NCI-H1930 (cell line): Measurements from ENCODE around the gene CFAP97.
"Not testable (repeated sequence)": the region's sequence is repeated elsewhere in the genome, so short reads cannot be mapped to it uniquely, and the experiment has no call there.

Experiments used
- DNase-seq, 2 experiments: peaks; one replicate each; lab custom pipeline; 2025; lab: John Stamatoyannopoulos, UW

CFAP97 gene

DNA sequence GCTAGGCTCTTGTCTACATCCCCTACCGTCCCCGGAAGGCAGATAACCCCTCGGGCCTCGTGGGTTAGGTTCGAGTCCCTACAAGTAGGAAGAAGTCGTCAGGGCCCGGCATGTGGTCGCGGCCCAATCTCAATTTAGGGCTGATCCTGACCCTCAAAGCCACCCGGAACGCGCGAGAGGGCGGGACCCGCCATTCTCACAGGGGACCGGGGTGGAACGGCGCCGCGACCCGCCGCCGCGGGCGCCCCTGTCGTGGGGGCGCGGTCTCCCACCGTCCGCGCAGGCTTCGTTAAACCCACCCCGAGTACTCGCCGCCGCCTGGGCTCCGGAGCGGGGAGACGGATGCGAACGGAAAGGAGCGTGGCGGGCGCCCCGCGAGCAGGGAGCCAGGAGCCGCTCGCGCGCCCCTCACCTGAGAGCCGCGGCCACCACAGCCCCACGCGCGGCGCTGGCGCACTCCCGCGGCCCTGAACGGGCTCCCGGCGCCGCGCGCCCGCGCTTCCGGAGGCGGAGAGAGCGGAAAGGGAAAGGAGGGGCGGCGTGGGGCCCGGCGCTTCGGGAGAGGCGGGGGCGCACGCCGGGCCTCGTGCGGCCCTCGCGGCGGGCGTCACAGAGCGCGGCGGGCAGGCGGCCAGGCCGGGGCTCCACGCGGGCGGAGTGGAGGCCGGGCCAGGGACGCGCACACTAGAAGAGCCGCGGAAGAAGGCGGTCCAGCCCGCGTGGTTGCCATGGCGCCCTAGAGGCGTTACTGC lies at the start of gene CFAP97:
Gene CFAP97, minus strand, starts transcription at position 515 of the 752 bp plus-strand sequence. CDS start 12,804 bp downstream, outside the sequence.
- DNase-seq, result peak; percentile 65 to 71

DNA sequence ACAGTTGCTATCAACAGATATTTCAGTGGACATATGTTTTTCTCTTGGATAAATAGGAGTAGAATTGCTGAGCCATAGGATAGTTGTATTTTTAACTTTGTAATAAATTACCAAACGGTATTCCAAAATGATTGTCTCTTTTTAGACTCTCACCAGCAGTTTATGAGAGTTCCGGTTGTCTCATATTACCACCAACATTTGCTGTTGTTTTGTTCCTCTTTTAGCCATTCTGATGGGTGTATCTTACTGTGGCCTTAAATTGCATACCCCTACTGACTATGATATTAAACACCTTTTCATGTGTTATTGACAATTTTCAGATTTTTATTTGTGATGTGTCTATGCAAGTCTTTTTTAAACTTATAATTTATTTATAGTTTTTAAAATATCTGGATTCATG lies 45.3 kb upstream of the CFAP97 start:
- DNase-seq, result no peak

DNA sequence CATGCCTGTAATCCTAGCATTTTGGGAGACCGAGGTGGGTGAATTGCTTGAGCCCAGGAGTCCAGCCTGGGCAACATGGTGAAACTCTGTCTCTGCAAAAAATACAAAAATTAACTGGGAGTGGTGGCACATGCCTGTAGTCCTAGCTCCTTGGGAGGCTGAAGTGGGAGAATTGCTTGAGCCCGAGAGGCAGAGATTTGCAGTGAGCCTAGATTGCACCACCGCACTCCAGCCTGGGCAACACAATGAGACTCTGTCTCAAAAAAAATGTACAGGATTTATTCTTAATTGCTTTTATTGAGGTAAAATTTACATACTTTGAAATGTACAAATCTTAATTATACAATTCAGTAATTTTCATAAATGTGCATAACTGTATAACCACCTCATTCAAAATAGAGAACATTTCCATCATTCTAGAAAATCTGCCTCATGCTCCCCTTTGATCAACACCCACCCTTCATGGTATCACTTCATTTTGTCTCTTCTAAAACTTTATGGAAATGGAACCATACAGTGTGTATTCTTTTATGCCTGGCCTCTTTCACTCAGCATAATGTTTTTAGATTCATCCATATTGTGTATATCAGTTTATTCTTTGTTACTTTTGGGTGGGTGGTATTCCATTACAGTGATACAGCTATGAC lies 44.7 kb upstream of the CFAP97 start:
- no peak for DNase-seq

DNA sequence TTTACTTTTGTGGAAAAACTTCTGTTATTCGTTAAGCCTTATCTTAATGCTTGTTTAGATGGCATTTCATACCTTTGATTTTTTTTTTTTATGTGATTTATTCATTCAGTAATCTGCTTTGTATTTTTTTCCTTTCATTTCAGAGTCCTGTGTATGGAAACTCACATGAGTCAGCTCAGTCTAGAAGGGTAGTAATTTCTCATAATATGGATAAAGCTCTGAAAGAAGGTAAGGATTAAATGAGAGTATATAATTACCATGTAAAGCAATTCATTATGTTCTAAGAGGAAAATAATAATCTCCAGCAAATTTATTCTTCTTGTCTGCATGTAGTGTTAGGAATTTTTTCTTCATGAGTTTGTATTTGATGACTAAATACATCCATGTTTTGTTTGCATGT lies 43.4 kb upstream of the CFAP97 start:
- DNase-seq, result no peak

DNA sequence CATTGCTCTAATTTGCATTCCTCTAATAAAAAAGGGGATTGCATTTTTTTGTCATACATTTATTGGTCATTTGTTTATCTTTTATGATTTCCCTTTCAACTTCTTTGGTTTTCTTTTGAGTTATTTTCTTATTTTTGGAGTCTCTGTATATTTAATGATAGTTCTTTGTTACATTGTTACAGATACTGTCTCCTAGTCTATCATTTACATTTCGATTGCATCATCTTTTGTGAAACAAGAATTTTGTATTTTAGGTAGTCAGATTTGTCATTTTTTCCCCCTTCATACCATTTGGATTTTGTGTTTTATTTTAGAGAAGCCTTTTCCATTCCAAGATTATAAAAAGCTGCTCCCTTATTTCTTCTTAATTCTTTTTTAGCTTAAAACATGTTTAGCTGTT lies 42.7 kb upstream of the CFAP97 start:
- no peak for DNase-seq

DNA sequence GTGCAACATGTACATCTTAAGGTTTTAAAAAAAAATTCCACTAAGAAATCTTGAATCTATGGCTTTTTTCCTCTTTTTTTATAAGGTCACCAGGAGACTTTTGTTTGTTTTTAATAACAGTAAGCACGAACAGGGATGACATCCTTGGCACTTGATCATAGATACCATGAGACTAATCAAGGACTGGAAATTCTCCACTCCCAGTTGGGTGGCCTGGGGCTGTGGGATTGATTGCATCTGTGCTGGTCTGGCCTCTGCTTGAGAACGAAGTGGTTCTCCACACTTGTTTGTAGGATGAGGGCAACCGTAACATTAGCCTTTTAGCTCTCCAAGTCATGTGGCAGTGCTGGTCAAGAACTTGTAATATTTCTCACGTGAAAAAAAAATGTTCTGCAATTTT lies 41.0 kb upstream of the CFAP97 start:
- no peak for DNase-seq

DNA sequence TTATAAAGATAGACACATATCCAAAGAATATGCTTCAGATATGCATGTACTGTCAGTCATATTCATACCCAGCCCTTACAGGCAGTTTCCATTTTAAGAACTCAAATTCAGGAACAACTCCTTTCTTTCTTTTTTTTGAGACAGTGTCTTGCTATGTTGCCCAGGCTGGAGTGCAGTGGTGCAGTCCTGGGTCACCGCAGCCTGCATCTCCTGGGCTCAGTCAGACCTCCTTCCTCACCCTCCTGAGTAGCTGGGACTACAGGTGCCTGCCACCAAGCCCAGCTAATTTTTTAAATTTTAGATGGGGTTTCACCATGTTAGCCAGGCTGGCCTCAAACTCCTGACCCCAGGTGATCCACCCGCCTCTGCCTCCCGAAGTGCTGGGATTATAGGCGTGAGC lies 40.1 kb upstream of the CFAP97 start:
- DNase-seq, result no peak

DNA sequence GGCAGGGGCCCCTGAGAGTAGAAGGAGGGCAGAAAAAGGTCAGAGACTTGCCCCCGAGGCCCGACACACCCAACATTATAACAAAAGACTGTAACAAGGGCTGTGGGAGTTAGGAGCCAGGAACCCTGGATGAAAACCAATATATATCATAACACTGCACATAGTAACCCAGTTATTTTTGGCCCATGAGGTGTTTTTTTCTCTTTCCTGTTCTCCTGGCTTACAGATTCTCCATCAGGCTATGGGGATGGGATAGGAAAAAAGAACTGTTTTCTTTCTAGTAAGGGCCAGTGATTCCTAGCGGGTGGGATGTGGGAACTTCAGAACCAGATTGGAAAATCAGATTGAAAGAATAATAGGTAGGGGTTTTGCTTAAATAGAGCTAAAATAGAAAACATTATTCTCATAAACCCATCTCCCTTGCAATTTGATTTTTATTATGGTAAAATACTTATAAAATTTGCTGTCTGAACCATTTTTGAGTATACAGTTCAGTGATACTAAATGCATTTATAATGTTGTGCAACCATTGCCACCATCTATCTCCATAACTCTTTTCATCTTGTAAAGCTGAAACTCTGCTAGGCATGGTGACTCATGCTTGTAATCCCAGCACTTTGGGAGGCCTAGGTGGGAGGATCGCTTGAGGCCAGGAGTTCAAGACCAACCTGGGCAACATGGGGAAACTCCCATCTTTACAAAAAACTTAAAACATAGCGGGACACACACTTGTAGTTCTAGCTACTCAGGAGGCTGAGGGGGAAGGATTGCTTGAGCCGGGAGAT lies 39.1 kb upstream of the CFAP97 start:
- DNase-seq, result no peak

DNA sequence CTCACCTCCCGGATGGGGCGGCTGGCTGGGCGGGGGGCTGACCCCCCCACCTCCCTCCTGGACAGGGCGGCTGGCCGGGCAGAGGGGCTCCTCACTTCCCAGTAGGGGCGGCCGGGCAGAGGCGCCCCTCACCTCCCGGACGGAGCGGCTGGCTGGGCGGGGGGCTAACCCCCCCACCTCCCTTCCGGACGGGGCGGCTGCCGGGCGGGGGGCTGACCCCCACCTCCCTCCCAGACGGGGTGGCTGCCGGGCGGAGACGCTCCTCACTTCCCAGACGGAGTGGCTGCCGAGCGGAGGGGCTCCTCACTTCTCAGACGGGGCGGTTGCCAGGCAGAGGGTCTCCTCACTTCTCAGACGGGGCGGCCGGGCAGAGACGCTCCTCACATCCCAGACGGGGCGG lies 36.7 kb upstream of the CFAP97 start:
- not testable (repeated sequence) for DNase-seq

DNA sequence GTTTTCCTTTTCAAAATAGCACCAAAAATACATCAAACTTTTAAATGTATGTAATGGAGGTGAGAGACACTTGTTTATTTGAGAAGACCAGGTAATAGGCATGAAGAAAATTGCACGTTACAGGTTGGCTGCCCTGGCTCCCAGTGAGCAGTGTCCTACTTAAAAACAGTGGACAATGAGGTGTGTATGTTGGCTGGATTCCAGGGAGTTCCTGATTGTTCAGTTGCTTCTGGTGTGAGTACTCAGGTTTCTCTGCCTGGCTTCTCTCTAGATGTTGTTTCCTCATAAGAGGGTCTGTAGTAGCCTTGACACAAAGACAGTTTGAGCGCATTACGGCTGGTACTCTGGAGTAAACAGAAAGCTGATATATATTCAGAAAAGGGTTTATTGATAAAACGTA lies 35.0 kb upstream of the CFAP97 start:
- no peak for DNase-seq

DNA sequence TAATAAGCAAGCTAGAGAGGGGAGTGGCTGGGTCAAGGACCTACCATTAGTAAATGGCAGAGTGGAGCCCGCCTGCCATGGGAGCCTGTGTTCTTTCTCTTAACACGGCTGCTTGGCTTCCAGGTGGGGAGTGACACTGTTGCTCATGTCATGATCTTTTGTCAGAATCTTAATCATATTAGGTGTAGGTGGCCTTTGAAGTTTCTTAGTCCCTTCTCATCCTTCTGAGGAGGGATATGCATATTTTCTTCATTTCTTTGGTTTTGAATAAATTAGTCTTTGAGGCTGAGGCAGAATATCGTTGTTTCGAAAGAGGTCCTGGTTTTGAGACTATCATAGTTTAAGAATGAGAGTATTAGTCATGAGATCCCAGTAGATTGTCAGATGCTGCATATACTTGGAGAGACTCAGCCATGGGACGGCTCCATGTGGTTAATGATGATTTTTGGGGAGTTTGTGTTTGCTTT lies 34.4 kb upstream of the CFAP97 start:
- no peak for DNase-seq

DNA sequence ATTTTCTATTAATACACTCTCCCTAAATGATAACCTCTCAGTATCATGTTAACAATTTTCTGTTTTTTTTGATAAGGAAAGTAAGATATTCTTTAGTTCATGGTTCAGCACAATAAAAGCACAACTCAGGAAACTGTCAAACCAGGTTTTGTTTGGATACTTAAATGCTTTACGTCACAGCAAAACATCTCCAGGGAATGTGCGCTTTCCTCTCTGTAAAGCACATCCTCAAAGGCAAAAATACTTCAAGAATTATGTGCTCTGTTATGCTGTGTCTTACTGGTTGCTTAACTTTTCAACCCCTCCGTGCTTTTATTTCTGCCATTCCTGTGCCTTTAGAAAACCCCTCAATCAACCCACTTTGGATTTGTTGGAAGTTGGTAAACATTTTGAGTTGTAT lies 33.4 kb upstream of the CFAP97 start:
- DNase-seq, result no peak

DNA sequence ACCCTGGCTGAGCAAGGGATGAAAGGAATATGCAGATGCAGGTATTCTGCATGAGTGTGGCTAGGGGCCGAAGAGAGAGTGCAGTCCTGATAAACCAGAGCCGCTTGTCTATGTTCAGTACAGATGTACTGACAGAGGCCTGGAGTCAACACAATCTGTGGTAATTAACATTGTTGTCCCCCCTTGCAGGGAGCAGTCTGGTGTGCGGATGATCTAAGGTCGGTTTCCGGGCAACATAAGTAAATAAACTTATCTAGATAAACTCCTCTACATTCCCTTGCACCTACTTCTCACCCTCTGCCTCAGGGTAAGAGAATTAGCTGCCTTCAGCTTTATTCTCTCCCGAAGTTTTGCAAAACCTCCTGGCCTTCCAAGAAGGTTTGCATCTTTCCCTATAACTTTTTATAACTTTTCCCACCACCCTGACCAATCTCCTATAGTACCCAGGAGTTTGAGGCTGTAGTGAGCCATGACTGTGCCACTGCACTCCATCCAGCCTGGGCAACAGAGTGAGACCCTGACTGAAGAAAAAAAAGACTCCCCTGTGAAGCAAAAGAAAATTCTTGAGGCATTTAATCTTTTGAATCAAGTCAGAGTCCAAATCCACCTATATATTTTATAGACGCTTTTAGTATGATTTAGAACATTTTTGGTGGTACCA lies 32.2 kb upstream of the CFAP97 start:
- no peak for DNase-seq

DNA sequence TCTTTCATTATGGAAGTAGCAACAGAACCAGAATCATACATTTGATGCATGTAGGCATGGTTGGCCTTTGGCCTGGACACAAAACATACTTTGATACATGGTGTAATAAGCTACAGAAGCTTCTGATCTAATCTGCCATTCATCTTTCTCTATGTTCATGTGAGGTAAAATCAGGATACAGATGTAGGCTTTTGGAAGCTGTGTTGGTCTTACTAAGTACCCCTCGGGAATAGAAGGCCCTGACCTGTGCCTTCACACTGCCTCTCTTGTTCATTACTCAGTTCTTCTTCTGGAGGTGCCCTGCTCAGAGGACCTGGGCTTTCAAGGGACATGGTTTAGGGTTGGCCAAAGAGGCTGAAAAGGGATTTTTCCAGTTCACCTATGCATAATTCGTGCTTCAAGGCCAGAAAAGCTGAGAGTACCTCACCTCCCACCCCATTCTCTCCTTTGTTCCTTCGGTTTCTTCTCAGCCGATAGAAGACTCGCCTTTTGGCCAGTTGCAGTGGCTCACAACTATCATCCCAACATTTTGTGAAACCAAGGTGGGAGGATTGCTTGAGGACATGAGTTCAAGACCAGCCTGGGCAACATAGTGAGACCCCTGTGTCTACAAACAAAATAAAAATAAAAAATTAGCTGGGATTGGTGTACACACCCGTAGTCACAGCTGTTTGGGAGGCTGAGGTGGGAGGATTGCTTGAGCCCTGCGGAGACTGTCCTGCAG lies 31.5 kb upstream of the CFAP97 start:
- DNase-seq, result no peak

DNA sequence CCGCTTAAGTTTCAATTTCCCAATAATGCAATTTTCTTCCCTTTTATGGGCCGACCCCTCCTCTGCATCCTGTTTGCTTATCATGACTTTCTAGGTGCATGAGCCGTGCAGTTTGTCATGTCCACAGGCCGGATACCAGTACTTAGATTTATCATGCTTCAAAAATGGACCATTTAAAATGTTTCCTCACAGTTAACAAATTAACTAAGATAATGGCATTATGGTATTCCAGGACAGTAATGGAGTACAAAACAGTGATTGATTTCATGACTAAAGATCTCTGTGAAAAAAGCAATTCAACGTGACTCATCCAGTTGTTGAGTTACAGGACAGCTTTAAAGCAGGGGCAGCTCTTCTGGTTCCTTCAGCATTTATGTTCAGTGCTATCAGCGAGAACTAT lies 28.6 kb upstream of the CFAP97 start:
- DNase-seq, result no peak

DNA sequence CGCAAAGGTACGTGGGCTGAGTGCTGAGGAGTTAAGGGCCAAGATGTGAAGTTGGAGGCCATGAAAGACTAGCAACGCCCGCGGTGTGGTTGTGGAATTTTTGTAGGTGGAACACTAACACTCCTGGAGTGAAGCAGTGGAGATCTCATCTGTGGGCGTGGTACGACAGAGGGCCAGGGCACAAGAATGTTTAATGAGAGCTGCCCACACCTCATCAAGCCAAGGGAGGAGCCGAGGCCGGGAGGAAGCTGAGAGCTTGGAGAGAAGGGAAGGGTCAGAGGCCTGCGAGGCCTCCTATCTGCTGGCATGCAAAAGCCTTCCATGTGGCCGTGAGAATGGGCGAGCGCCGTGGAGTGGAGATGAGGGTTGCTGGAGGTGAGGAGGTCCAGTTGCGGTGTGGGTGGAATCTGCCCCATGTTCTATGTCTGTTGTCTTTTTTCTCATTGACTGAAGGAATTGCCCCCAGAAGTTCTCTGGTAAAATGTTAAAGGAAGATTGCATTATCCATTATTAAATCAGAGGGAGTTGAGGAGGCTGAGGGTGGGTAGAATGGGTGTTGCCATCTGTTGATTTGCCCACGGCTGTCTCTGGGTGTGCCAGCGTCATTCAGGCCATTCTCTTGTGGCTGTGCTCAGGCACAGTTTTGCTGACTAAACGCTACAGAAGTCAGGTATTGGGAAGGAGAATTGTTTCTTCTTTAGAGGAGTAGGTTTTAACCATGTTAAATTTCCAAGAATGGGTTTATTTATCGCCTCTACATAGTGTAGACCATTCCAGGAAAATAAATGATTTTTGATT lies 25.4 kb upstream of the CFAP97 start:
- no peak for DNase-seq

DNA sequence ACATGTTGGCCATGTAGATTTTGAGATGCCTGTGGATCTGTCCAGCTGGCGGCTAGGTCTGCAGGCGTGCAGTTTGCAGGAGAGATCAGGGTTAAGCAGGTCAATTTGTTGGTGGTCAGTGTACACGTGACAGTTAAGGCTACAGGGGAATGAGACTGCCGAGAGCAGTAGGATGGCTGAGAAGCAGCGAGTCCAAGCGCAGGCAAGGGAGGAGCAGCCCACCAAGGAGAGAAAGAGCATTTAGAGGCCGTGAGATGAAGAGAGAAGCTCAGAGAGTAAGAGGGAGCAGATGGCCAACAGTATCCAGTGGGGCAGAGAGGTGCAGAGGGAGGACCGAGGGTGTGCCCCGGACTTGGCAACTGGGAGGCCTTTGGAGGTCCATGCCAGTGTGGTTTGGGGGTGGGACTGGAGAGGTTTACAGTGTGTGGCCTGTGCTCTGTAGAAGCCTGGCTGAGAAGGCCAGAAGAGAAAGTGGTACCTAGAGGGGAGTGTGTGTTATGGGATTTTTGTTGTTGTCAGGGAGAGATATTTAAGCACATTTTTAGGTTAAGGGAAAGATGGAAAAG lies 24.0 kb upstream of the CFAP97 start:
- no peak for DNase-seq

DNA sequence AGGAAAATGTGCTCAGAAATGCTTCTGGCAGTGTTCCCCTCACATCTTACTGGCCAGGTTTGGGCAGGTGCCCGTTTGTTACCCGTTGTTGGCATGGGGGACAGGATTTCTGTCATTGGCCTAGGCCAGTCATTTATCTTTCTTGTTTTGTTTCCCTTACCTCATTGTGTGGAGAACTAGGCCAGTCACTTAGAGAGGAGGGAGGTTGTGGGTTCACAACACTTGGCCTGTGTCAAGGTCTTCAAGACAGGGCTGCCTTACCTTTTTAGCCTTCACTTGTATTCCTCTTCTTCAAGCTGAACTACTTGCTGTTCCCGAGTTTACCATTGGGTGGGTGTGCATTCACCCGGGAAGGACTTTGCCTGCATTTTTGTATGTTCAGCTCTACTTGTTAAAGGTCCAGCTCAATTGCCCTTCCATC lies 23.3 kb upstream of the CFAP97 start:
- no peak for DNase-seq

DNA sequence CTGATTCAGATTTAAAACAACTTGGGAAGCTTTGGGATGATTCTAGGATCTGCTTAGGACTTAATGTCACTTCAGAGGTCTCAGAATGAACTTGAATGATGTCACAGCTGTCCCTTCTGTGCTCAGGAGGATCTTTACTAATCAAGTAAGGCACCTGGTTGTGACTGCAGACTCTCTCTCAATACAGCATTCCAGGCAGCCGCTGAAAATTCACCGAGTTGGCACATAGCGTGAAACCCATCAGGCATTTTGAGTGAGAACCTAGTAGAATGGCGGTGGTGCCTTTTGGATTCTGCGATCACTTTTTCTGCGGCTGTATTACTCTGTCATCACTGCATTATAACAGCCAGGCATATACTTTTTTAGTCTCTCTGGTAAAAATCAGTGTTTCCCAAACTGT lies 22.1 kb upstream of the CFAP97 start:
- no peak for DNase-seq

DNA sequence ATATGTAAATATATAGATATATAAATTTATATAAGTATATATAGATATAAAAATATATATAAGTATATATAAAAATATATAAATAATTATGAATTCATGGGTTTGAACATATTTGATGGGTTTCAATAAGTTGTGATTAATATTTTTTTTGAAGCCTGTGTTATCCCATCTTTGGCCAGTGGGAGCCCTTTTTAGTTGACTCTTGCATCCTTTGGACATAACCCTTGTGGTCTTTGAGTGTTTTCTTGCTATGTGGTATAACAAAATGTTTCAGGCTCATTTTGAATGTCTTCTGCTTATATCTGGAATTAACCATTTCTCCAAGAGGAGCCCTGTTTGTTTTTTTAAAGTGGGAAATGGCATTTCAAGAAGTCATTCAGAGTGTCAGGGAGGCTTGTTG lies 20.8 kb upstream of the CFAP97 start:
- no peak for DNase-seq

DNA sequence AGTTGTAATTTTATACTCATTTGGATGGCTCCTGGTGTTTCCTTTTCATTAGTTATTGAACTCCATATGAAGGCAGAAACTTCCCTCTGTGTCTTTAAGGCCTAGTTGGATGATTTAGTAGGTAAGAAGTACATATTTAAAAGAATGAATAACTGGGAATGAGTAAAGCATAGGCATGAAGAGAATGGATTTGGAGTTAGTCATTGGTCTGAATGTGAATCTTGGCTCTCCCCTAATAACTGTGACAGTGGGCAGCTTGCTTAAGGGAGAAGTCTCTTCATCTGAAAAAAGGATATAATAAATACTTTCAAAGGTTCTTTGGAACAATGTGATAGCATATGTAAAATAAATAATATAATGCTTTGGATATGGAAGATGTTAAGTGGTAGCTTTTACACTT lies 18.8 kb upstream of the CFAP97 start:
- DNase-seq, result no peak
